HepG2 (cell line): ENCODE measurements around the gene CUL4B. TPM values are rescaled to one million over a fixed set of nuclear protein-coding genes. Genes with fewer than 3 reads are reported as not detected.
"Not testable (repeated sequence)": the region's sequence is repeated elsewhere in the genome, so short reads cannot be mapped to it uniquely, and the experiment has no call there.

Experiments used
- ATAC-seq: fragments of 200-7000 bp; cut with Tn5 transposase; 3 replicates; pipeline ENCODE4 v1.9.1; 2020; ENCODE audit warnings: mild to moderate bottlenecking, moderate library complexity
- BruUV-seq: library from RNA; stranded (reverse); fragments of 400-500 nt; replicated peaks from 2 replicates; lab custom pipeline; 2021; lab: Mats Ljungman, UMichigan
- CTCF ChIA-PET: fragments of 300-600 bp; formaldehyde crosslinking; extraction: SDS; loops from one replicate; lab custom pipeline; 2021; ENCODE audit warnings: low total read pairs, inconsistent platforms, low intra/inter-chr PET ratio; lab: Yijun Ruan, JAX
- POLR2A ChIA-PET: fragments of 350-600 bp; sonication (Branson Sonifier 250); formaldehyde crosslinking; loops from one replicate; lab custom pipeline; 2020; ENCODE audit warnings: antibody characterized with exemption, inconsistent platforms; lab: Yijun Ruan, JAX
- DNase-seq: peaks from one replicate; pipeline ENCODE4 v3.0.0-alpha.2; 2015; ENCODE audit warnings: low spot score
- FAIRE-seq: peaks from 3 replicates; lab custom pipeline; 2011; peaks lifted over from hg19 to GRCh38; lab: Jason Lieb, UNC
- H2AFZ ChIP-seq: one replicate; pipeline ENCODE4 v1.6.1; 2011; ENCODE audit warnings: low read length, inconsistent platforms
- H3K27ac ChIP-seq: fragments of 300-600 bp; 3 replicates; pipeline ENCODE4 v1.8.0; 2011; ENCODE audit warnings: mixed run types, mild to moderate bottlenecking, mixed read lengths, low read length, inconsistent platforms; ENCODE audit not compliant: insufficient read depth; ENCODE audit errors: extremely low read length
- H3K27me3 ChIP-seq, 2 experiments: fragments of 200-600 bp in 1 of 2; 2 replicates in 1 of 2; 3 replicates in 1 of 2; pipeline versions ENCODE4 v1.6.0 to v1.8.0; 2011; ENCODE audit warnings: low read length in 2 of 2, mild to moderate bottlenecking in 2 of 2, moderate library complexity in 2 of 2, inconsistent platforms in 1 of 2; ENCODE audit not compliant: insufficient read depth in 2 of 2, control insufficient read depth in 1 of 2
- H3K36me3 ChIP-seq, 2 experiments: fragments of 200-600 bp in 1 of 2; replicated peaks in 1 of 2; 2 replicates in 1 of 2; 3 replicates in 1 of 2; pipeline versions ENCODE4 v1.5.1 to v1.8.0; 2011; ENCODE audit warnings: low read length in 2 of 2, inconsistent platforms in 1 of 2; ENCODE audit not compliant: insufficient read depth in 2 of 2, control insufficient read depth in 1 of 2
- H3K4me1 ChIP-seq: 2 replicates; pipeline ENCODE4 v1.5.1; 2012; ENCODE audit warnings: low read length, inconsistent platforms; ENCODE audit not compliant: insufficient read depth
- H3K4me2 ChIP-seq: 2 replicates; pipeline ENCODE4 v1.6.0; 2011; ENCODE audit warnings: low read depth, low read length, inconsistent platforms
- H3K4me3 ChIP-seq, 3 experiments: fragments of 200-600 bp in 1 of 3; sonication (generic), shearing (Covaris generic) in 1 of 3; replicated peaks in 1 of 3; 2 replicates each; pipeline ENCODE4 v1.5.1; 2011 to 2016; ENCODE audit warnings: low read length in 3 of 3, inconsistent platforms in 2 of 3, low read depth in 2 of 3, mild to moderate bottlenecking in 2 of 3, control low read depth in 1 of 3, mixed read lengths in 1 of 3; ENCODE audit not compliant: insufficient read depth in 1 of 3
- H3K79me2 ChIP-seq: one replicate; pipeline ENCODE4 v1.6.1; 2011; ENCODE audit warnings: low read length, inconsistent platforms; ENCODE audit not compliant: insufficient read depth
- H3K9ac ChIP-seq: 2 replicates; pipeline ENCODE4 v1.6.0; 2011; ENCODE audit warnings: mild to moderate bottlenecking, low read depth, low read length, inconsistent platforms; ENCODE audit not compliant: insufficient read depth
- H3K9me3 ChIP-seq: 2 replicates; pipeline ENCODE4 v1.5.1; 2012; ENCODE audit warnings: mild to moderate bottlenecking, low read length
- H4K20me1 ChIP-seq: 2 replicates; pipeline ENCODE4 v1.6.0; 2011; ENCODE audit warnings: inconsistent platforms, mild to moderate bottlenecking, low read length, moderate library complexity; ENCODE audit not compliant: insufficient read depth
- CEBPB ChIP-seq: IDR thresholded peaks from 2 replicates; pipeline ENCODE4 v1.6.1; 2011; ENCODE audit warnings: low read depth, low read length, improper control_type of control experiment, borderline replicate concordance
- CEBPG ChIP-seq: IDR thresholded peaks from 2 replicates; pipeline ENCODE4 v1.6.1; 2016
- CTCF ChIP-seq: sonication (generic); formaldehyde crosslinking; IDR thresholded peaks from 2 replicates; pipeline ENCODE4 v1.5.0; 2020; ENCODE audit warnings: mild to moderate bottlenecking, missing genetic modification reagents, moderate library complexity
- SMC3 ChIP-seq: IDR thresholded peaks from 2 replicates; pipeline ENCODE4 v1.6.1; 2011; ENCODE audit warnings: low read length, improper control_type of control experiment
- STAG1 ChIP-seq: sonication (generic); formaldehyde crosslinking; IDR thresholded peaks from 2 replicates; pipeline ENCODE4 v1.4.0; 2020; ENCODE audit warnings: missing genetic modification reagents
- WGBS: methylation state at CpG from one replicate; pipeline ENCODE4 v1.1.6; 2017; ENCODE audit warnings: low lambda C conversion rate; 5-methylcytosine and 5-hydroxymethylcytosine counted together
- in situ Hi-C: cut with HindIII; loops from 2 replicates; pipeline ENCODE4 v1.10.0; 2017; ENCODE audit warnings: low pct_unique_long_range_greater_than_20kb; ENCODE audit not compliant: extremely low pct_ligation_motif_present
- intact Hi-C: fragments of 100-400 bp; cut with micrococcal nuclease; formaldehyde crosslinking; loops from one replicate; pipeline ENCODE4 v1.10.0; 2022; ENCODE audit not compliant: unreplicated experiment
- polyA plus RNA-seq, 8 experiments: library from polyadenylated mRNA; depleted of rRNA in 3 of 8; stranded (reverse) in 7 of 8; unstranded in 1 of 8; fragments of >200 nt; fragmentation: Illumina TruSeq in 4 of 8; extraction: Trizol in 4 of 8; gene quantifications; 2 replicates each; pipeline versions ENCODE4 v1.2.1 to v1.2.3, GENCODE V29; 2011 to 2016; ENCODE audit warnings: low read depth in 4 of 8, missing spikeins in 1 of 8, mixed read lengths in 1 of 8; ENCODE audit not compliant: insufficient read depth in 1 of 8
- small RNA-seq, 3 experiments: library from RNA; depleted of rRNA; stranded (forward); fragments of <200 nt; gene quantifications; one replicate each; pipeline ENCODE3, GENCODE V24; 2012; ENCODE audit warnings: low read depth in 2 of 3, low replicate concordance in 1 of 3; ENCODE audit not compliant: insufficient read length in 3 of 3, insufficient read depth in 2 of 3
- total RNA-seq, 5 experiments: library from RNA; depleted of rRNA; stranded (reverse); fragments of >200 nt; fragmentation: Illumina TruSeq; extraction: Trizol; gene quantifications; 2 replicates each; pipeline ENCODE4 v1.2.3, GENCODE V29; 2016; ENCODE audit warnings: low read depth in 1 of 5

The CUL4B gene
- total and polyA plus RNA-seq, 2 of the 13 experiments (the other 11 are each of a cell fraction or from before 2014, with no cell fraction given) = 21.6 to 28.5 TPM

- H2AFZ ChIP-seq, H3K9ac ChIP-seq, H3K9me3 ChIP-seq, H4K20me1 ChIP-seq, FAIRE-seq, H3K4me3 ChIP-seq, H3K27me3 ChIP-seq, CTCF ChIA-PET, BruUV-seq, POLR2A ChIA-PET, H3K4me2 ChIP-seq, H3K79me2 ChIP-seq, H3K27ac ChIP-seq, H3K36me3 ChIP-seq, DNase-seq, ATAC-seq: not testable (repeated sequence)
- in situ Hi-C loops = loop anchor here (10.0 kb wide), 1 partner anchor 111 kb away; the partner anchor contains the start of gene ATP1B4
- intact Hi-C loops = loop anchor here (1.0 kb wide), 1 partner anchor 110 kb away; no protein-coding TSS in a partner anchor
- 9% methylated on average over 1 of the region's 1 CpG for WGBS
- TF ChIP-seq CEBPB (peak; percentile 60), CTCF (CRISPR knock-in tag) (0 out of 2 replicates have a peak, but pooled peaks have one; percentile 18), STAG1 (CRISPR knock-in tag) (peak; percentile 45), SMC3 (peak; percentile 19; the same call in 1 of the 2 replicates), CEBPG (peak; percentile 42)
- H3K4me1 ChIP-seq = peaks cover 11% of the 10 kb centered on the region
Observed at GRCh38 chrX:120475447-120475846, 85.3 kb downstream of the CUL4B start.

Small RNA genes within 50 kb of the gene (small RNA-seq; reads per million reads assigned to genes)
- 0 reads per million in 3 experiments for gene RNU7-37P

Other genes starting within 250 kb of the CUL4B start
- gene TMEM255A, start 249.5 kb downstream of the CUL4B start, total RNA-seq (2016; rRNA removed; fragmentation: Illumina TruSeq; extraction: Trizol) = 0.40 and 0.56 TPM in 2 replicates
- gene TMEM255A, start 249.5 kb downstream of the CUL4B start, polyA plus RNA-seq (2011; rRNA removed) = 0.13 TPM in 2 replicates
- gene ATP1B4, start 198.9 kb downstream of the CUL4B start, total RNA-seq (2016; rRNA removed; fragmentation: Illumina TruSeq; extraction: Trizol) = not detected in 2 replicates
- not detected in 2 replicates for gene ATP1B4, start 198.9 kb downstream of the CUL4B start, polyA plus RNA-seq (2011; rRNA removed)
- gene LAMP2, start 91.7 kb downstream of the CUL4B start, total RNA-seq (2016; rRNA removed; fragmentation: Illumina TruSeq; extraction: Trizol) = 63.0 and 127 TPM in 2 replicates
- gene LAMP2, start 91.7 kb downstream of the CUL4B start, polyA plus RNA-seq (2011; rRNA removed) = 143 and 170 TPM in 2 replicates
- 59.0 and 81.1 TPM in 2 replicates for gene MCTS1, start 43.1 kb upstream of the CUL4B start, total RNA-seq (2016; rRNA removed; fragmentation: Illumina TruSeq; extraction: Trizol)
- gene MCTS1, start 43.1 kb upstream of the CUL4B start, polyA plus RNA-seq (2011; rRNA removed) = 20.9 and 30.1 TPM in 2 replicates
- 18.2 and 31.9 TPM in 2 replicates for gene C1GALT1C1, start 69.1 kb upstream of the CUL4B start, total RNA-seq (2016; rRNA removed; fragmentation: Illumina TruSeq; extraction: Trizol)
- 21.7 and 26.3 TPM in 2 replicates for gene C1GALT1C1, start 69.1 kb upstream of the CUL4B start, polyA plus RNA-seq (2011; rRNA removed)